Vagina (tissue), 2 donors: ENCODE measurements around the gene TMEM169. TPM values are rescaled to one million over a fixed set of nuclear protein-coding genes. Genes with fewer than 3 reads are reported as not detected.

ENCODE experiments used
- DNase-seq, 2 donors: peaks; one replicate each; pipeline ENCODE4 v3.0.0-alpha.2; 2017; ENCODE audit errors: extremely low spot score in 2 of 2
- H3K27ac ChIP-seq: fragments of 200-600 bp; sonication (generic); one replicate; pipeline ENCODE4 v1.5.1; 2019
- H3K27me3 ChIP-seq: fragments of 200-600 bp; sonication (generic); one replicate; pipeline ENCODE4 v1.5.1; 2019
- H3K36me3 ChIP-seq, 2 donors: fragments of 200-600 bp; sonication (generic); one replicate each; pipeline ENCODE4 v1.5.1; 2017 to 2019
- H3K4me1 ChIP-seq: fragments of 200-600 bp; sonication (generic); one replicate; pipeline ENCODE4 v1.5.1; 2019
- H3K4me3 ChIP-seq, 2 donors: fragments of 200-600 bp; sonication (generic); 1 replicate in 1 of 2; 2 replicates in 1 of 2; pipeline ENCODE4 v1.5.1; 2016 to 2019
- H3K9me3 ChIP-seq: fragments of 200-600 bp; sonication (generic); one replicate; pipeline ENCODE4 v1.5.1; 2019
- POLR2A ChIP-seq, 2 donors: fragments of 450-650 bp; IDR thresholded peaks; one replicate each; pipeline ENCODE4 v1.6.1; 2017; ENCODE audit warnings: antibody characterized with exemption in 2 of 2, mild to moderate bottlenecking in 2 of 2, moderate library complexity in 2 of 2
- POLR2AphosphoS5 ChIP-seq, 2 donors: sonication (generic); formaldehyde crosslinking; IDR thresholded peaks; one replicate each; pipeline ENCODE4 v1.9.0; 2017; ENCODE audit warnings: antibody characterized with exemption in 2 of 2, mild to moderate bottlenecking in 2 of 2, low read depth in 1 of 2; ENCODE audit not compliant: insufficient read depth in 1 of 2
- intact Hi-C: fragments of 100-400 bp; cut with DNase I; formaldehyde crosslinking; loops from one replicate; pipeline ENCODE4 v1.15.1; 2023
- total RNA-seq: library from RNA; depleted of rRNA; stranded (reverse); fragments of >200 nt; gene quantifications from one replicate; pipeline ENCODE4 v1.2.3, GENCODE V29; 2016
- TF ChIP-seq, protein P1 (sequence below), 3 experiments: fragments of 450-650 bp in 2 of 3; fragments of 200-600 bp in 1 of 3; sonication (generic) in 1 of 3; IDR thresholded peaks; one replicate each; pipeline ENCODE4 v1.5.1; 2017 to 2019; ENCODE audit warnings: antibody characterized with exemption in 3 of 3, mild to moderate bottlenecking in 2 of 3, moderate library complexity in 2 of 3

TMEM169 gene
- total RNA-seq, 1 donor from 2014 or later = not detected

DNA sequence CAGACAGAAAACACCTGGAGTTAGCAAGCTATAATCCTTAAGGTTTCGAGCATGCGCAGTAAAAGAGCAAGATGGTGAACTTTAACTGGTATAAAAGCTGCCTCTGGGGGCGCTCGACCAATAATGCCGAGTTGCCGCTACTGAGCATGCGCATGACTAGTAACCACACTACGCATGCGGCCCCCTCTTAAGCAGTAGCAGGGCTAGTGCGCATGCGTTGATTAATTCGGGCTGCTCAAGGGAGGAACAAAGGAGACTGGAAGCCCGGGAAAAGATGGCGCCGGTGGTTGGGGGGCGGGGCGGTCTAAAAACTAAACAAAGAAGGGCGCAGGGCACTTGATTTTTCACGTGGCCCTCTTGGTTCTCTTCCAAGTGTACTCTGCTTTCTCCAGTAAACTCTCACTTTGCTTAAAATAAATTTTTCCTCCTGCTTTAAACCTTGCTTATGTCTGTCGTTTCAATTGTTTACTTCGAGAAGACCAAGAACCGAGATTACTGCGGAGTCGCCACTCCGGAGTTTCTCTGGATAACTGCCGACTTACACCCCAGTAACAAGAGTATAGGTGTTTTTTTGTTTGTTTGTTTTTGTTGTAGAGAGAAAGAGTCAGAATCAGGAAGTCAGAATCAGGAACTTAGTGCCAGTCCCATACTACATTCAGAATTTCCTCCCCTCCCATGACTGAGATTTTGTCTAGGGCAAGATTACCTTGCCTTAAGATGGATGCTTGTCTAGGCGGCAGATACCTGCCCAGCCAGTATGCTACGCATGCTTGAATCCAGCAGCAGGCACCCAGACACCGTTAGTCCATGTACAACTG, 33.2 kb downstream of the TMEM169 start:
- Histone ChIP-seq H3K9me3 (no peaks in the 10 kb centered on the region), H3K4me1 (peaks cover 77% of the 10 kb centered on the region), H3K27me3 (no peaks in the 10 kb centered on the region), H3K27ac (peak overlapping the region; percentile 80), H3K4me3 (peak overlapping the region; percentile 51 to 61), H3K36me3 (peaks cover 0 to 39% of the 10 kb centered on the region in 2 donors)
- TF ChIP-seq POLR2AphosphoS5 (IDR thresholded peaks at IDR 0.05; ENCODE audit: insufficient read depth in 1 of 2, low read depth in 1 of 2) = peak; percentile 62 to 100
- TF ChIP-seq POLR2A (IDR thresholded peaks at IDR 0.05) = peak in 1 of 2 donors; percentile 14
- TF ChIP-seq, protein P1, sequence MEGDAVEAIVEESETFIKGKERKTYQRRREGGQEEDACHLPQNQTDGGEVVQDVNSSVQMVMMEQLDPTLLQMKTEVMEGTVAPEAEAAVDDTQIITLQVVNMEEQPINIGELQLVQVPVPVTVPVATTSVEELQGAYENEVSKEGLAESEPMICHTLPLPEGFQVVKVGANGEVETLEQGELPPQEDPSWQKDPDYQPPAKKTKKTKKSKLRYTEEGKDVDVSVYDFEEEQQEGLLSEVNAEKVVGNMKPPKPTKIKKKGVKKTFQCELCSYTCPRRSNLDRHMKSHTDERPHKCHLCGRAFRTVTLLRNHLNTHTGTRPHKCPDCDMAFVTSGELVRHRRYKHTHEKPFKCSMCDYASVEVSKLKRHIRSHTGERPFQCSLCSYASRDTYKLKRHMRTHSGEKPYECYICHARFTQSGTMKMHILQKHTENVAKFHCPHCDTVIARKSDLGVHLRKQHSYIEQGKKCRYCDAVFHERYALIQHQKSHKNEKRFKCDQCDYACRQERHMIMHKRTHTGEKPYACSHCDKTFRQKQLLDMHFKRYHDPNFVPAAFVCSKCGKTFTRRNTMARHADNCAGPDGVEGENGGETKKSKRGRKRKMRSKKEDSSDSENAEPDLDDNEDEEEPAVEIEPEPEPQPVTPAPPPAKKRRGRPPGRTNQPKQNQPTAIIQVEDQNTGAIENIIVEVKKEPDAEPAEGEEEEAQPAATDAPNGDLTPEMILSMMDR (IDR thresholded peaks at IDR 0.05) = peak; percentile 87 to 96 (median 92)
- peak in 1 of 2 donors; percentile 96 for DNase-seq
- intact Hi-C loops = no loop called here

DNA sequence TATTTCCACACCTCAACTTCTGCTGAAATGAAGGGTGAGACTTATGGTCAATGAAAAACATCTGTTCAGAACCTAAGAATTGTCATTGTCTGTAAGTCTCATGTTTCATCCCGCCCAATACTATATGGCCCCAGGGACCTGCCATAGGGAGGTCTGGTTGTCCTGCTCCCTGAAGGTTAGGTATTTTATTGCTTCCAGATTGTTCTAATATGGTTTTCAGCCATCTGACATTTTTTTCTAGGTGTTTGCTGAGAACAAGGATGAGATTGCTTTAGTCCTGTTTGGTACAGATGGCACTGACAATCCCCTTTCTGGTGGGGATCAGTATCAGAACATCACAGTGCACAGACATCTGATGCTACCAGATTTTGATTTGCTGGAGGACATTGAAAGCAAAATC, 34.7 kb downstream of the TMEM169 start:
- no peaks in the 10 kb centered on the region for H3K27me3 ChIP-seq
- H3K4me3 ChIP-seq = no peak overlapping the region
- H3K9me3 ChIP-seq = no peaks in the 10 kb centered on the region
- intact Hi-C loops = no loop called here
- H3K4me1 ChIP-seq = peaks cover 62% of the 10 kb centered on the region
- peaks cover 0 to 54% of the 10 kb centered on the region in 2 donors for H3K36me3 ChIP-seq
- no peak overlapping the region for H3K27ac ChIP-seq
- TF ChIP-seq, protein P1 (IDR thresholded peaks at IDR 0.05) = no peak
- TF ChIP-seq POLR2AphosphoS5 (IDR thresholded peaks at IDR 0.05; ENCODE audit: insufficient read depth in 1 of 2, low read depth in 1 of 2) (no peak), POLR2A (IDR thresholded peaks at IDR 0.05) (no peak)
- no peak for DNase-seq

DNA sequence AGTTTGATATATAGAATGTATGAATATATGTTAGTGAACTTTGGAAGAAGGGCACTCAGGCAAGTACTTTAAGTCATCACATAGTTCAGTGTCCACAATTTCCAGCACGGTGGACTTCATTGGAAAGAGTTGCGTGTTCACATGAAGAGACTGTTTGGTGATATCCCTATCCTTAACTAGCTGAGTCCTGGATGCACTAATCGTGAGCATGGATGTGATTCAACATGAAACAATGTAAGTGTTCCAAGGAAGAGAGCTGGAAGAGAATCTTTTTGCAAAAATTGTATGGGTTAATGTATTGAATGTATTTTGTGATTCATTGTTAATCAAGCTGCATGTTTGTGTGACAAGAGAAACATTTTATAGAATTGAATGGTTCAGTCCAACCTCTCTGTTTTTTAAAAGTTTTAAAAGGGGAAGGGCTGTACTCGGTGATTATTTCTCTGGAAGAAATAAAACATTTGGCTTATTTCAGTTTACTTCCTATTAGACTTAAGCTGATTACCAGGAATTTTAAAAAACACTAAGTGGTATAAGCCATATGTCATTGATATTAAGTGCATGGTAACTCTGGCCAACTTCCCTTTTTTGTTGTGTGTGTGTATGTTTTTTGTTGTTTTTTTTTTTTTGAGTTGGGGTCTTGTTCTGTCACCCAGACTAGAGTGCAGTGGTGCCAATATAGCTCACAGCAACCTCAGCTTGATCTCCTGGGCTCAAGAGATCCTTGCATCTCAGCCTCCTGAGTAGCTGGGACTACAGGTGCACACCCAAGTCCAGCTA, 36.0 kb downstream of the TMEM169 start:
- no peaks in the 10 kb centered on the region for H3K27me3 ChIP-seq
- H3K4me3 ChIP-seq = no peak overlapping the region
- intact Hi-C loops = no loop called here
- DNase-seq = no peak
- H3K27ac ChIP-seq = no peak overlapping the region
- TF ChIP-seq POLR2A (IDR thresholded peaks at IDR 0.05) (no peak), POLR2AphosphoS5 (IDR thresholded peaks at IDR 0.05; ENCODE audit: insufficient read depth in 1 of 2, low read depth in 1 of 2) (no peak)
- TF ChIP-seq, protein P1 (IDR thresholded peaks at IDR 0.05) = no peak
- peaks cover 0 to 61% of the 10 kb centered on the region in 2 donors for H3K36me3 ChIP-seq
- H3K9me3 ChIP-seq = no peaks in the 10 kb centered on the region
- H3K4me1 ChIP-seq = peaks cover 50% of the 10 kb centered on the region

DNA sequence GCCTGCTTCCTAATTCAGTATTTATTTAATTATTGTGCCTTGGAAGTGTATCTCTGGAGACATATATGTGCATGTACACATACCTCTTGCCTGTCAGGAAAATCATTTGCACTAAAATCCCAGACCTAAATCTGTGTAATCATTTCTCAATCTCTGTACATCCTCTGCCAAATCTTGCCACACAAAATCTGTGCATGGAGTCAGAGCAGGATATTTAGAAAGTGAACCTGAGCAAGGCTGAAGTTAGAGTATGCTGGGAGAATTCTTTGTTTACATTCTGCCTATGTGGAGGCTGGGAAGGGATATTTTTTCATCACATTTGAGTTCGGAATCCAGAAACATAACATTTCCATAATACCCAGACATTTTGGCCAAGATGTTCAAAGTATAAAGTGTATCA, 36.8 kb downstream of the TMEM169 start:
- peaks cover 49% of the 10 kb centered on the region for H3K4me1 ChIP-seq
- intact Hi-C loops = no loop called here
- no peak overlapping the region for H3K4me3 ChIP-seq
- no peaks in the 10 kb centered on the region for H3K27me3 ChIP-seq
- DNase-seq = no peak
- peaks cover 0 to 61% of the 10 kb centered on the region in 2 donors for H3K36me3 ChIP-seq
- no peak overlapping the region for H3K27ac ChIP-seq
- TF ChIP-seq, protein P1 (IDR thresholded peaks at IDR 0.05) = no peak
- TF ChIP-seq POLR2AphosphoS5 (IDR thresholded peaks at IDR 0.05; ENCODE audit: insufficient read depth in 1 of 2, low read depth in 1 of 2) = no peak
- no peak for TF ChIP-seq POLR2A (IDR thresholded peaks at IDR 0.05)
- no peaks in the 10 kb centered on the region for H3K9me3 ChIP-seq
